ENCODE data around the gene C1QC.

Gene C1QC

GRCh38 chr1:22681556-22682276 lies 38.3 kb downstream of the C1QC start:
- no peak for DNase-seq

- no peak for DNase-seq
Measured at GRCh38 chr1:22683547-22683946, 40.1 kb downstream of the C1QC start.

- no peak for DNase-seq
Measured at GRCh38 chr1:22685591-22686059, 42.2 kb downstream of the C1QC start.

- no peak for DNase-seq
Measured at GRCh38 chr1:22687191-22687590, 43.8 kb downstream of the C1QC start.

GRCh38 chr1:22688466-22688865 lies 45.0 kb downstream of the C1QC start:
- no peak for DNase-seq

GRCh38 chr1:22689505-22689904 lies 46.1 kb downstream of the C1QC start:
- DNase-seq = no peak

GRCh38 chr1:22691031-22691753 lies 47.8 kb downstream of the C1QC start:
- DNase-seq = no peak

GRCh38 chr1:22694172-22694571 lies 50.7 kb downstream of the C1QC start:
- no peak for DNase-seq

- DNase-seq = no peak
Measured at GRCh38 chr1:22696610-22697009, 53.2 kb downstream of the C1QC start.
